Mesendoderm (in vitro differentiated cells): ENCODE measurements around the gene ZNRF2. TPM values are rescaled to one million over a fixed set of nuclear protein-coding genes. Genes with fewer than 3 reads are reported as not detected.

Experiments
- DNase-seq: peaks from one replicate; pipeline ENCODE4 v3.0.0; 2013
- H2AK5ac ChIP-seq: 2 replicates; pipeline ENCODE4 v1.6.1; 2013; ENCODE audit warnings: low read length, inconsistent platforms
- H2BK120ac ChIP-seq: 2 replicates; pipeline ENCODE4 v1.6.1; 2013; ENCODE audit warnings: low read depth, mild to moderate bottlenecking, low read length, moderate library complexity, mixed read lengths
- H2BK15ac ChIP-seq: replicated peaks from 2 replicates; pipeline ENCODE4 v1.6.1; 2013; ENCODE audit warnings: low read depth, mild to moderate bottlenecking, moderate library complexity
- H2BK5ac ChIP-seq: 2 replicates; pipeline ENCODE4 v1.6.1; 2013; ENCODE audit warnings: low read length, inconsistent platforms
- H3K18ac ChIP-seq: 2 replicates; pipeline ENCODE4 v1.6.1; 2013; ENCODE audit warnings: mild to moderate bottlenecking, low read length, mixed read lengths
- H3K23ac ChIP-seq: one replicate; pipeline ENCODE4 v1.6.1; 2013; ENCODE audit warnings: low read length
- H3K27ac ChIP-seq: 2 replicates; pipeline ENCODE4 v1.5.1; 2013; ENCODE audit warnings: low read depth, mild to moderate bottlenecking, inconsistent platforms, low read length, moderate library complexity
- H3K27me3 ChIP-seq: 2 replicates; pipeline ENCODE4 v1.6.1; 2013; ENCODE audit warnings: low read length, control low read depth, mild to moderate bottlenecking, inconsistent platforms; ENCODE audit not compliant: insufficient read depth, poor library complexity
- H3K36me3 ChIP-seq: 2 replicates; pipeline ENCODE4 v1.6.1; 2013; ENCODE audit warnings: low read length, inconsistent platforms; ENCODE audit not compliant: control insufficient read depth, insufficient read depth
- H3K4ac ChIP-seq: one replicate; pipeline ENCODE4 v1.6.1; 2013; ENCODE audit warnings: low read depth, mild to moderate bottlenecking, low read length, moderate library complexity
- H3K4me1 ChIP-seq: 2 replicates; pipeline ENCODE4 v1.6.1; 2013; ENCODE audit warnings: low read depth, low read length, inconsistent platforms; ENCODE audit not compliant: control insufficient read depth
- H3K4me2 ChIP-seq: 2 replicates; pipeline ENCODE4 v1.6.1; 2013; ENCODE audit warnings: low read length
- H3K4me3 ChIP-seq: 2 replicates; pipeline ENCODE4 v1.5.1; 2013; ENCODE audit warnings: mild to moderate bottlenecking, low read length
- H3K56ac ChIP-seq: one replicate; pipeline ENCODE4 v1.6.1; 2013; ENCODE audit warnings: low read length
- H3K79me1 ChIP-seq: 2 replicates; pipeline ENCODE4 v1.6.1; 2013; ENCODE audit warnings: low read length, inconsistent platforms
- H3K79me2 ChIP-seq: 2 replicates; pipeline ENCODE4 v1.6.1; 2013; ENCODE audit warnings: mild to moderate bottlenecking, low read length; ENCODE audit not compliant: control insufficient read depth, insufficient read depth
- H3K9ac ChIP-seq: 2 replicates; pipeline ENCODE4 v1.6.1; 2013; ENCODE audit warnings: low read length, inconsistent platforms
- H4K5ac ChIP-seq: one replicate; pipeline ENCODE4 v1.6.1; 2013; ENCODE audit warnings: low read length
- H4K8ac ChIP-seq: one replicate; pipeline ENCODE4 v1.6.1; 2013; ENCODE audit warnings: low read depth, mild to moderate bottlenecking, control low read depth, low read length, moderate library complexity
- WGBS: extraction: QIAGEN DNeasy Blood & Tissue Kit; methylation state at CpG from one replicate; pipeline ENCODE4 v1.1.7; 2013; ENCODE audit warnings: low lambda C conversion rate, missing lambda C conversion rate; ENCODE audit not compliant: insufficient coverage; ENCODE audit errors: extremely low coverage; 5-methylcytosine and 5-hydroxymethylcytosine counted together
- small RNA-seq: library from polyadenylated mRNA; stranded (forward); fragments of <200 nt; extraction: miRNeasy Mini kit (QIAGEN cat#:217004); gene quantifications from one replicate; pipeline ENCODE3, GENCODE V24; 2013; ENCODE audit not compliant: insufficient read depth

The ZNRF2 gene

GRCh38 chr7:30411897-30412296, 127.5 kb downstream of the ZNRF2 start:
- H3K4ac ChIP-seq: no peak overlapping the region
- no peaks in the 10 kb centered on the region for H3K79me2 ChIP-seq
- H2BK5ac ChIP-seq: no peak overlapping the region
- no peak overlapping the region for H3K18ac ChIP-seq
- H3K79me1 ChIP-seq: no peaks in the 10 kb centered on the region
- no peak overlapping the region for H3K27ac ChIP-seq
- H3K27me3 ChIP-seq: no peaks in the 10 kb centered on the region
- no peak overlapping the region for H2BK120ac ChIP-seq
- no peak overlapping the region for H3K4me3 ChIP-seq
- no peak overlapping the region for H3K56ac ChIP-seq
- DNase-seq: no peak
- H3K23ac ChIP-seq: no peak overlapping the region
- H3K36me3 ChIP-seq: no peaks in the 10 kb centered on the region
- H3K4me1 ChIP-seq: no peaks in the 10 kb centered on the region
- no CpG with 5 or more reads among the region's 3 CpGs for WGBS
- no peak overlapping the region for H2BK15ac ChIP-seq
- no peak overlapping the region for H3K4me2 ChIP-seq
- H3K9ac ChIP-seq: no peak overlapping the region
- H2AK5ac ChIP-seq: no peak overlapping the region
- H4K5ac ChIP-seq: no peak overlapping the region
- no peak overlapping the region for H4K8ac ChIP-seq

- H4K8ac ChIP-seq: no peak overlapping the region
- no peak overlapping the region for H3K9ac ChIP-seq
- H3K27me3 ChIP-seq: no peaks in the 10 kb centered on the region
- peak; percentile 94 for DNase-seq
- no peak overlapping the region for H3K4me3 ChIP-seq
- H3K4me1 ChIP-seq: no peaks in the 10 kb centered on the region
- H3K56ac ChIP-seq: no peak overlapping the region
- H3K4ac ChIP-seq: no peak overlapping the region
- no peak overlapping the region for H3K27ac ChIP-seq
- H2BK15ac ChIP-seq: no peak overlapping the region
- no peaks in the 10 kb centered on the region for H3K36me3 ChIP-seq
- H2BK120ac ChIP-seq: no peak overlapping the region
- no peaks in the 10 kb centered on the region for H3K79me1 ChIP-seq
- H3K4me2 ChIP-seq: no peak overlapping the region
- no peaks in the 10 kb centered on the region for H3K79me2 ChIP-seq
- no peak overlapping the region for H3K18ac ChIP-seq
- no peak overlapping the region for H2BK5ac ChIP-seq
- H4K5ac ChIP-seq: no peak overlapping the region
- H2AK5ac ChIP-seq: no peak overlapping the region
- no peak overlapping the region for H3K23ac ChIP-seq
- WGBS: no CpG with 5 or more reads among the region's 5 CpGs
Observed at GRCh38 chr7:30412782-30413504, 128.5 kb downstream of the ZNRF2 start.

- Histone ChIP-seq H3K27me3 (no peaks in the 10 kb centered on the region), H3K9ac (no peak overlapping the region), H3K79me2 (no peaks in the 10 kb centered on the region), H3K27ac (no peak overlapping the region), H3K23ac (no peak overlapping the region), H3K18ac (no peak overlapping the region), H3K56ac (no peak overlapping the region), H3K4me3 (no peak overlapping the region), H2BK120ac (no peak overlapping the region), H2BK5ac (no peak overlapping the region), H3K36me3 (no peaks in the 10 kb centered on the region), H4K5ac (no peak overlapping the region), H4K8ac (no peak overlapping the region), H2AK5ac (no peak overlapping the region), H3K4me2 (no peak overlapping the region), H3K4me1 (no peaks in the 10 kb centered on the region), H2BK15ac (no peak overlapping the region), H3K79me1 (no peaks in the 10 kb centered on the region), H3K4ac (no peak overlapping the region)
- DNase-seq: no peak
- no CpG with 5 or more reads among the region's 7 CpGs for WGBS
Observed at GRCh38 chr7:30413864-30414263, 129.5 kb downstream of the ZNRF2 start.

Small RNAs within 50 kb of the gene (small RNA-seq; reads per million reads assigned to genes)
- gene MIR550A1: not detected
